Measurements from ENCODE around the gene OR2A14.
"Not testable (repeated sequence)": the region's sequence is repeated elsewhere in the genome, so short reads cannot be mapped to it uniquely, and the experiment has no call there.

OR2A14 gene, protein sequence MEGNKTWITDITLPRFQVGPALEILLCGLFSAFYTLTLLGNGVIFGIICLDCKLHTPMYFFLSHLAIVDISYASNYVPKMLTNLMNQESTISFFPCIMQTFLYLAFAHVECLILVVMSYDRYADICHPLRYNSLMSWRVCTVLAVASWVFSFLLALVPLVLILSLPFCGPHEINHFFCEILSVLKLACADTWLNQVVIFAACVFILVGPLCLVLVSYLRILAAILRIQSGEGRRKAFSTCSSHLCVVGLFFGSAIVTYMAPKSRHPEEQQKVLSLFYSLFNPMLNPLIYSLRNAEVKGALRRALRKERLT

DNA sequence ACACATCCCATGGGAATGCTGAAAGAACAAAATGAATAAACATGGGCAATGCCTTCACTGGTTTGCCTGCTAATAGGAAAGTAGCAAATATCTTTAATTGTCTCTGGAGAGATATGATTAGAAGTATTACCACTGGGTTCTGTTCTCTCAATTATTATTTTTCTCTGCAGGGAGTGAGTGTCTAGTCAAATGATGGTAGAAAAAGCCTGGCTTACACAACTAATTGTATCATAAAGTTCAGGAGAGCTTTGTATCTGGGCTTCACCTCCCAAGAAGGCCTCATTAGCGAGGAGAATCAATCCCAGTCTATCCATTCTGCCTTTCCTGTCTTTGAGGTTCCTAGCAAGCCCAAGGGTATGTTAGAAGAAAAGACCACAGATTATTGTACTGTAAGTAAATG lies at the start of gene OR2A14:
OR2A14 (plus strand) TSS at position 301 of the 400 bp plus-strand sequence. CDS start 5,937 bp downstream, outside the sequence.
- no peak for DNase-seq

DNA sequence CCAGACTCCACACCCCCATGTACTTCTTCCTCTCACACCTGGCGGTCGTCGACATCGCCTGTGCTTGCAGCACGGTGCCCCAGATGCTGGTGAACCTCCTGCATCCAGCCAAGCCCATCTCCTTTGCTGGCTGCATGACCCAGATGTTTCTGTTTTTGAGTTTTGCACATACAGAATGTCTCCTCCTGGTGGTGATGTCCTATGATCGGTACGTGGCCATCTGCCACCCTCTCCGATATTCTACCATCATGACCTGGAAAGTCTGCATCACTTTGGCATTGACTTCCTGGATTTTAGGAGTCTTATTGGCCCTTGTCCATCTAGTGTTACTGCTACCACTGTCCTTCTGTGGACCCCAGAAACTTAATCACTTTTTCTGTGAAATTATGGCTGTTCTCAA lies 48.6 kb upstream of the OR2A14 start:
- DNase-seq, result no peak

DNA sequence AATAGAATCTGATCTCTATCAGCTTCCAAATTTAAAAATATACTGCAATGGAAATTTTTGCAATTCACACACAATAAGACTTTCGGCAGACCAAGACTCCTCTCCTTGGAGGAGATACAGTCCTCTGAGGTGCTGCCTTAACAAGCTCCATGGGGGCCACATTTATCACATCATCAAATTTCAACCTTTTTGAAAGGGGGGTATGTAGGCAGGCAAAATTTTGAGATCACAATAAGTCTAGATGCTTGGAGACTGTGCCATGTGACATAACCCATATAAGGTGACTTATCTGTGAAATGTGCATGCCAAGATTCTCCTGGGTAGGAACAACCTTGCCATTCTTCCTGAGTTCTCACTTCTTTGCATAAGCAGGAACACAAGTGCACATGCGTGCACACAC lies 37.0 kb upstream of the OR2A14 start, which contains the start of gene OR2A12:
OR2A12 (plus strand) TSS at position 301 of the 400 bp plus-strand sequence. CDS start 8,830 bp downstream, outside the sequence.
- no peak for DNase-seq

DNA sequence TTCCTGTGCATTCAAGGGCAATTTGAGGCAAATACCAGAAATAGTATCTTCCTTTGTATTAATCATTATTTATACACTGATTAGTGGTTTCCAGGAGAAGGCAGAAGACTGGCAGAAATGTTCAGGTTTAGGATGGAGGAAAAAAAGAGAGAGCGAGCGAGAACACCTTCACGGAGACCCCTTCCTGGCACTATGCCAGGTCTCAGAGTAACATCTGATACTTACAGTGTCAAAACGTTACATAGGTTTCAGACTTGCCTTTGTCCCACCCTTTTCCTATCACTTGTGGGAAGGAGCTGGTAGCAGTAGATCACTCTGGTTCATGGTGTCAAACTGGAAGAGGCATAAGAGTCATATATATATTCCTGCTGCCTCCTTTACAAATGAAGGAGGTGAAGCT lies 36.2 kb upstream of the OR2A14 start:
- DNase-seq, result no peak

DNA sequence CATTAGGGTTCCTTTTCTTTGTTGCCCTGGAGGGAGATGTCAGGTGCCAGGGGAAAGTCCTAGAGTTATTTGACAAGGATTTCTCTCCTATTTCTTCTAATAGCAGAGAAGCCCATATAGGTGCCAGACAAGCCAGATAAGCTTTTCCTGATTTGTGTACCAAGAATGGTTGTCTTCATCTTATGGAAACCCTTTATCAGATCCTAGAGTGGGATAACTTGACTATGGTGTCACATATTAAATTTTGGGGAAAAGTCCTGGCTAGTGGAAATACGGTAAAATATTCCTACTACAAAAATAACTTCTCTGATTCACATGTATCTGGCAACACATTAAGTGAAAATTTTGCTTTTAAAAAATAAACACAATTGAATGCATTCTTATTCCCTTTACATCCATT lies 35.7 kb upstream of the OR2A14 start:
- DNase-seq, result no peak

DNA sequence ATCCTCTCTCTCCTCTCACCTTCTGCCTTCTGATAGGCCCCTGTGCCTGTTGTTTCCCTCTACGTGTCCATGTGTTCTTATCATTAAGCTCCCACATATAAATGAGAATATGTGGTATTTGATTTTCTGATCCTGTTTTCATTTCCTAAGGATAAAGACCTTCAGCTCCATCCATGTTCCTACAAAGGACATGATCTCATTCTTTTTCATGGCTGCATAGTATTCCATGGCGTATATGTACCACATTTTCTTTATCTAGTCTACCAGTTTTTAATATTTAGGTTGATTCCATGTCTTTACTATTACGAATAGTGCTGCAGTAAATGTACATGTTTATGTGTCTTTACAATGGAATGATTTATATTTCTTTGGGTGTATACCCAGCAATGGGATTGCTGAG lies 32.3 kb upstream of the OR2A14 start:
- no peak for DNase-seq

DNA sequence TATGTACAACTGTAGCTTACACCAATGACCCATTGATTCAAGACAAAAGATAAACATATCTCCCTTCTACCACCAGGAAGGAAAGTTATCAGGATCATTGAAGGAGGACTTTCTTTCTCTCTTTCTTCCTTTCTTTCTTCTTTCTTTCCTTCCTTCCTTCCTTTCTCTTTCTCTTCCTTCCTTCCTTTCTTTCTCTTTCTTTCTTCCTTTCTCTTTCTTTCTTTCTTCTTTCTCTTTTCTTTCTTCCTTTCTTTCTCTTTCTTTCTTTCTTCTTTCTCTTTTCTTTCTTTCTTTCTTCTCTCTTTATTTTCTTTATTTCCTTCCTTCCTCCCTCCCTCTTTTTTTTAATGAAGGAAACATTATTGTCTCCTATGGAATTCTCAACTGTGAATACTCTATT lies 24.2 kb upstream of the OR2A14 start:
- no peak for DNase-seq

DNA sequence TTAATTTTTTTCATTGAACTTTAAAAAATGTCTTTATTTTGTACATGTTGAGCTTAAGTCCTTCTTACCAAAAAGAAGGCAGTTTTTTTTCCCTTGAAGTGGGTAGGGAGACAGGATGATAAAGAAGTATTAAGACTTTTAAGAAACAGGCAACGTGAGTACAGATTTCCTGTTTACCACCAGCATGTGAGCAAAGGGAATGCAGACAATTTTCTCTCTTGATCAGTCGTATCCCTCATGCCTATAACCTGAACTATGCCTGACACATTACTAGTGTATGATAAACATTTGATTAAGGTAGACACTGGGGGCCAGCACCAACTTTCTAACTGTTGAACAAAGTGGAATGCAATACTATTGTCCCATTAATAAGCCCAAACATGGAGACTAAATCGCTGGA lies 22.4 kb upstream of the OR2A14 start:
- DNase-seq, result no peak

DNA sequence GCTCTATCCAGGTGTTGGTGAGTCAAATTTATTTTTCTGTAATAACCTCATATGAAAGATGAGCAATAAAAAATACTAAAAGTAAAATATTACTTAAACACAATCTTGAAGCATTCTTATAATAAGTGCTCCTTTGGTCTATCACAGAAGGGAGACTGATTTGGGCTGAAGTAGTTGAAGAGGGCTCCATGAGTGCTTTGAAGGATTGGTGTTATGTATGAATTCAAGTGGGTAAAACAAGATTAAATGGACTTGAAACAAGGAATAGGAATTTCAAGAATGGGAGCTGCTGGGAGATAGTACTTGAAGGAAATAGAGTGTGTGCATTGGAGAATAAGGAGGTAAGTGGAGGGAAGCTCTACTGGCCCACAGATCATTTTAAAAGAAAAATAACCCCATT lies 20.9 kb upstream of the OR2A14 start:
- DNase-seq, result no peak

DNA sequence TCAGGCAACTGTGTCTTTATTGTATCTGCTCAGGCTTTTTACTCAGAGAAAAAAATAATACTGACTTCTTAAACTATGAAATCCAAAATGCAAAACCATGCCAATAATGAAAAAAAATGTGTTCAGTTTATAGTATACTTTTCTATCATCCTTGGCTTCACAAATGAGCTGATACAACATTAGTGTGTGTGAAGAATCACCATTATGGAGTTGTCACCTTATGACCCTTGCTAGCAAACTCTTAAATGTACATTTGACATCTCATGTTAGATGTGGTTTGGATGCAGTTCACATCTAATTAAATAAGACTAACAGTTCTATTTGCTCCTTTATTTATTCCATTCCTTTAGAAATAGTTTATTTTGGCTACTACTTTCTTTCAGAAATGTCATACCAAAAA lies 17.8 kb upstream of the OR2A14 start:
- DNase-seq, result no peak

DNA sequence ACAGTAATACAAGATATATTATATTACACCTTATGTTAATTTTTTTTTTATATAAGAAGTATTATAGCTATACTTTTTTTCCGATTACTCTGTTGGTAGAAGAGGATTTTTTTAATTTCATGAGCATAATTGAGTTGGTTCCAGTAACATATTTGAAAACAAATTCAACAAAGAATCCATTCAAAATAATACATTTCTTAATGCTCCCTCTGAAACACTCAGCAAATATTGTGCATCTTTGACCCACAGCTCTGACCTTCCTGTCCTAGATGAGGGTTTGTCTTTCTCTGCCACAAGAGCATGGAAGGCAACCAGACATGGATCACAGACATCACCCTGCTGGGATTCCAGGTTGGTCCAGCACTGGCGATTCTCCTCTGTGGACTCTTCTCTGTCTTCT lies 13.7 kb upstream of the OR2A14 start, which contains the start of gene OR2A2:
OR2A2 (plus strand) TSS at position 301 of the 400 bp plus-strand sequence; CDS start at position 301, 0 bp downstream.
- no peak for DNase-seq

DNA sequence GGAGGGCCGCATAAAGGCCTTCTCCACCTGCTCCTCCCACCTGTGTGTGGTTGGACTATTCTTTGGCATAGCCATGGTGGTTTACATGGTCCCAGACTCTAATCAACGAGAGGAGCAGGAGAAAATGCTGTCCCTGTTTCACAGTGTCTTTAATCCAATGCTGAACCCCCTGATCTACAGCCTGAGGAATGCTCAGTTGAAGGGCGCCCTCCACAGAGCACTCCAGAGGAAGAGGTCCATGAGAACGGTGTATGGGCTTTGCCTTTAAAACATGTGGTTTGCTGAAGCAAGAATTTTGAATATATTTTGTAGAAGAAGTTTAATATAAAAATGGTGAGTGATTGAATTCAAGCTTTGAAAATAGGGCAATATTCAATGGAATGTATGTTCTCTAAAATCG lies 12.7 kb upstream of the OR2A14 start:
- no peak for DNase-seq

DNA sequence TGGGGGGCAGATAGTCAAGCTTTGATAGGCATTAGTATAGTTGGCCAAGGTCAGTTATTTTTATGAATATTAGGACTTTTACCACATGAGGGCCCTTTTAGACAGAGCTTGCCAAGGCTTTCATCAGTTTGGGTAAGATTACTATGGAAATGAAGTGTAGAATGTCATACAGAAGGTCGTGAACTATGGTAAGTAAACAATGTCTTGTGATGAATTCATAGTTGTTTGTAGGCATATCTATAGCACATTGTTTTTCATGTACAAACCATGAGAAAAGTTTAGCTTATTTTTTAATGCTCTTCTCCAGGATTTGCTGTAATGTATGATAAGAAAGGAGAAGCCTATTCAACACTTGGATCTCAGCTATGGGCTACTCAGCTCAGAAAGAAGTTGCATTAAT lies 9.3 kb upstream of the OR2A14 start:
- no peak for DNase-seq

DNA sequence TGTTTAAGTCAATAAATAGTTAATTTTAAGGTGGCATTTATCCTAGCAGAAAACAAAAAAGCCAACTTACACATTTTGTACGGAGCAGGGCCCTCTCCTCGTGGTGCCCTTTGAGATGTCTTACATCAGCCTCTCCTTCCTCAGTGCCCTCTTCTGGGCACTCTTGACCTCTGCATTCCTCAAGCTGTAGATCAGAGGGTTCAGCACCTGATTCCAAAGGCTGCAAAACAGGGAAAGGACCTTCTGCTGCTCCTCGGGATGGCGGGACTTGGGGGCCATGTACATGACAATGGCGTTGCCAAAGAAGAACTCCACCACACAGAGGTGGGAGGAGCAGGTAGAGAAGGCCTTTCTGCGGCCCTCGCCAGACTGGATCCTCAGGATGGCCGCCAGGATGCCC lies 4.6 kb upstream of the OR2A14 start:
- DNase-seq, result no peak

DNA sequence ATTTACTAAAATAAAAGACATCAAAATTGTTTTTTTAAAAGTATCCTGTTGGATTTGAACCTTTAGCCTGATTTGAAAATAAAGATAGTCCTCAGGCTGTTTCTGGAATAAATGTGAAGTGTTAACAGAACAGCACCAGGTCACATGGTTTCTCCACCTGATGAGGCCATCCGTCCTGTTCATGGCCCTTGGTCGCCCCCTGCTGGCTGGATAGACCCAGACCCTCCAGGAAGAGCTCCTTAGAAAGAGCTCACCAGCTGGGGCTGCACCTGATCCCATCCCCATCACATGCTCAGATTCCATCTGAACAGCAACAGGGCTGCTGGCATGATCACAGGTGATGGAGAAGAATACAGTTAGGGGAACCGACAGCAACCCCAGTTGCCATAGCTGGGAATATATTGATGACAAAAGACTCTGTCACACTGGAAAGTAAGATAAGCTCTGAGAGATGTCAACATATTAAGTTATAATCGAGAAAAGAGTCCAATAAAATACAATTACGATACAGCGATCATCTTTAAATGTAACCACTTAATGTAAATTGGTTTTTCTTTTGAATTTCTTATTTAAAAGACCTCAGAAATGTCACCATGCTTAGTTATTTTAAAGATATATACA lies 4.8 kb downstream of the OR2A14 start:
- DNase-seq, result peak; percentile 13 to 63

DNA sequence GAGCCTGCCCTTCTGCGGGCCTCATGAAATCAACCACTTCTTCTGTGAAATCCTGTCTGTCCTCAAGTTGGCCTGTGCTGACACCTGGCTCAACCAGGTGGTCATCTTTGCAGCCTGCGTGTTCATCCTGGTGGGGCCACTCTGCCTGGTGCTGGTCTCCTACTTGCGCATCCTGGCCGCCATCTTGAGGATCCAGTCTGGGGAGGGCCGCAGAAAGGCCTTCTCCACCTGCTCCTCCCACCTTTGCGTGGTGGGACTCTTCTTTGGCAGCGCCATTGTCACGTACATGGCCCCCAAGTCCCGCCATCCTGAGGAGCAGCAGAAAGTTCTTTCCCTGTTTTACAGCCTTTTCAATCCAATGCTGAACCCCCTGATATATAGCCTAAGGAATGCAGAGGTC lies 6.6 kb downstream of the OR2A14 start:
- not testable (repeated sequence) for DNase-seq

DNA sequence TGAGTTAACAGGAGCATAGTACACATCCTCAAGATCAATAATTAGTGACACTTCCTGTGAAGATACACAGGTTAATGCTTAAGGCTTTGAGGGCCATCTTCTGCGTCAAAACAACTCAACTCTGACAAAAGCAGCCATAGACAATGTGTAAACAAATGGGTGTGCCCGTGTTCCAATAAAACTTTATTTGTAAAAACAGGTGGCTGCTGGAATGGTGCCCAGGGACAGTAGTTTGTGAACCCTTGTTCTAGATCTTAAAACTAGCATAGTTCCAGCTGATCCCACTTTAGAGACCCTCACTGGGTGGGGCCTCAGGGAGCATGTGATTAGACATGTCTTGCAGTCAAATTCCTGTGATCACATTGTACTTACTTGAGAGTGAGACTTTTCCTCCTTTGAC lies 7.8 kb downstream of the OR2A14 start:
- no peak for DNase-seq

DNA sequence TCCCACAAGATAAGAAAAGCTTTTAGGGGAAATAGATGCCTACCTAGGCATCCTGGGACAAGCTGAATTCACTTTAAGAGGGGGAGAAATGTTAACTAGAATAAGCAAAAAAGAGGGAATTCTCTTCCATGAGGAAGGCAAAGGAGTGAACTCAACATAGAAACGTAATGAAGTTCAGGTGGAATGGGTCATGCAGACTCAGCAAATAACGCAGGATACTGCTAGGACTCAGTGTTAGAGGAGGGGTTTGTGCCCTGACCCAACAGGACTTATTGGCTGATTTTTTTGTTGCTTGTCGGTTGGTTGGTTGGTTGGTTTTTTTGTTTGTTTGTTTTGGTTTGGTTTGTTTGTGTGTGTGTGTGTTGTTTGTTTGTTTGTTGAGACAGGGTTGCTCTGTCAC lies 9.3 kb downstream of the OR2A14 start:
- no peak for DNase-seq

DNA sequence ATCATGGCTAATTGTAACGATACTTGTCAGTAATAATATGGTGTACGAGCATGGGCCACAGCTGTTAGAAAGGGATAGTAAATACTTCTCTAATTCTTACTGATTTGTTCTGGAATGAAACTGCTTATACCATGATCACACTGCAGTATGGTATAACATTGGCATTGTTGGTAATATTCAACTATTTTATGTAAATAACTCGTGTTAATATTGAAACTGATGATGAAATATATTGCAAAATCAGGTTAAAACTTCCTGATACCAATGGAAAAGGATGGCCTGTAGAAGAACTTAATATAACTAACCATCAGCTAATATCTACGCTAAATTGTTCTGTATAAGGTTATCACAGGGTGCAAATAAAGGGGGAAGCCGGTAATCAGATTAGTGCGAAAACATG lies 10.3 kb downstream of the OR2A14 start:
- no peak for DNase-seq

DNA sequence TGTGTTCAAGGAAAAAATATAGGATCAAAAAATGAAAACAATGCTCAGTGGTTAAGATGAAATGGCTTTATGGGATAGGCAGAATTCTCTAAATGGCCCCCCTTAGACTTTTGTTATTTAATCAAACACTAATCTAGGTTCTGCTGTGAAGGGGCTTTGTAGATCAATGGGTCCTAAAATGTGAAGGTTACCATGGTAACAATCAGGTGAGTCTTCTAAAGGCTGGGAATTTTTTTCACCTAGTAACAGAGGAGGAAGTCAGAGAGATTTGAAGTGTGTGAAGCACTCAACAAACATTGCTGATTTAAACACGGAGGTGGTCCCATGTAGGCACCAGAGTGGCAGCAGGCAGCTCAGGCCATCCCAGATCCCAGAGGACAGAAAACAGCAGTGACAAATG lies 11.1 kb downstream of the OR2A14 start:
- no peak for DNase-seq

DNA sequence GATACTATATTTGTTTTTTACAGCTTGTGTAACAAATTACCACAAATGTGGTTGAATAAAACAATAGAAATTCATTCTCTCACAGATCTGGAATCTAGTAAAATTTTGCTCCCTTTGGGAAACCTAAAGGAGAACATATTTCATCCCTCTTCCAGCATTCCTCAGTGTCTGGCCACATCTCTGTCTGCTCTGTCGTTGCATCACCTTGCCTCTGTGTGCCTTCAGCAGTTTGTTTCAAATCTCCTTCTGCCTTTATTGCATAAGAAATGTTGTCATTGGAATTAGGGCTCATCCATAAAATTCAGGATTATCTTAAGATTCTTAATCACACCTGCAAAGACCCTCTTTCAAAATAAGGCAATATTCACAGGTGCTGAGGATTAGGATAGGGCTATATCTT lies 14.5 kb downstream of the OR2A14 start:
- no peak for DNase-seq

DNA sequence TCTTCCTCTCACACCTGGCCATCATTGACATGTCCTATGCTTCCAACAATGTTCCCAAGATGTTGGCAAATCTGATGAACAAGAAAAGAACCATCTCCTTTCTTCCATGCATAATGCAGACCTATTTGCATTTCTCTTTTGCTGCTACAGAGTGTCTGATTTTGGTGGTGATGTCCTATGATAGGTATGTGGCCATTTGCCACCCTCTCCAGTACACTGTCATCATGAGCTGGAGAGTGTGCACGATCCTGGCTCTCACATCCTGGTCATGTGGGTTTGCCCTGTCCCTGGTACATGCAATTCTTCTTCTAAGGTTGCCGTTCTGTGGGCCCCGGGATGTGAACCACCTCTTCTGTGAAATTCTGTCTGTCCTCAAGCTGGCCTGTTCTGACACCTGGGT lies 19.2 kb downstream of the OR2A14 start:
- no peak for DNase-seq

DNA sequence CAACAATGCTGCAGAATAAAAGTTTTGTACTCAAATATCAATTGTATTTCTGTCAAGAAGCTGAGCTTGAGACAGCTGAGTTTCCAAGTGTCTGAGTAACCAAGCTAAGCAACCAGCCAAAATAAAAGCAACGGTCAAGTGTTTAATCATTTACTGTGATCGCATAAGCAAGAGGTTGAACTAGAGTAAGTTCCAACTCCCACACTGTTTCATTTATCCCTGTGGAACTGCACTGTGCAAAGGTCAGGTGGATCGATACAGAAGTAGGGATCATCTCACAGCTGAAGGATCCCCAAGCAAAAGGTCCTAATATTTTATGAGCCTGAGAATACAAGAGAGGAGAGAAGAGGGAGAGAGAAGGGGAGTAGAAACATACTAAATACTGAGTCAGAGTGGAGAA lies 21.4 kb downstream of the OR2A14 start:
- DNase-seq, result no peak

DNA sequence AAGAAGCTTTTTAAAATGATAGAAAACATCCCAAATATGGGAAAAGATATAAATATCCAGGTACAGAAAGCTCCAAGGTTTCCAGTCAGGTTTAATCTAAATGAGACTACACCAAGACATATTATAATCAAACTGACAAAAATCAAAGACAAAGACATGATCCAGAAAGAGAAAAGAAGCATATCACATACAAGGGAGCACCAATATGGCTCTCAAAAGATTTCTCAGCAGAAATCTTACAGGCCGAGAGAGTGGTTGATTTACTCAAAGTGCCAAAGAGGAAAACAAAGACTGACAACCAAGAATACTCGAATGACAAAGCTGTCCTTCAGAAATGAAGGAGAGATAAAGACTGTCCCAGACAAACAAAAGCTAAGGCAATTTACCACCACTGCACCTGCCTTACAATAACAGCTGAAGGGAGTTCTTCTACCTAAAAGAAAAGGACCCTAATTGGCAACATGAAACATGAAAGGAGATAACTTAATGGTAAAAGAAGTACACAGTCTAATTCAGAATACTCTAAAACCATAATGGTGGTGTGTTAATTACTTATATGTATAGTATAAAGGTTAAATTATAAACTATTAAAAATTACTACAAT lies 25.4 kb downstream of the OR2A14 start:
- no peak for DNase-seq

Measured in SW 1271 (cell line).